Measurements from ENCODE around the gene SMYD2. TPM values are rescaled to one million over a fixed set of nuclear protein-coding genes. Genes with fewer than 3 reads are reported as not detected.

SMYD2 gene
- total and polyA plus RNA-seq, 2 of the 8 experiments (the other 6 are each of a cell fraction or from before 2014, with no cell fraction given), result 3.0 to 5.2 TPM

DNA sequence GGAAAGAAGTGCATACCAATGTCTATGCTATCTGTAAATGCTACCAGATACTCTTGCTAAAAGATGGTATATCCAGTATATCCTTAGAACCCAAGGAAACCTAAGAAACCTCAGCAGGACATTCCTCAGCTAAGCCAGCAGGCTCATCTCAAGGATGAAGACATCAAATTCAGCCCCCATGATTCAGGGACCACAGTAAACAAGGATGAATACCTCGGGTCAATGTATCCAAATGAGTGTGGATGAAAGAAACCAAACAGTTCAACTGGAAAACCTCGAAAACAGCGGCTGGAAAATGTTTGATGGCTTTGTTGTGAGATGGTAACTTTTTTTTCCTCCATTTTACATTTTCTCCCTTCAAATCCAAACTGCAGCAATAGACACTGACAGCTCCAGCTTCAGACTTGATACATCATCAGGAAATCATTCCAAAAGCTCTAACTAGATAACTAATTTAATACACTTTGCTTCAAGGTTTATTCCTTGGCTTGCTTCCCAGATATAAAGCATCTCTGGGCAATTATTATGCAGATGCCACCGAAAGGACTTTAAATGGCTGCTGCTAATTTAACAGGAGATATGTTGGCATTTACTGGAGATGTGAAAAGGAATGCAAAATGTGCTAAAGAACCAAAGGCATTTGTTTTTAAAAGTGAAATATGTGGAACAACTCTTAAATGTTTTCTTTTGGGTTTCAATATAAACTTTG lies 73.6 kb downstream of the SMYD2 start (continued):
- TF ChIP-seq FOSL1 (IDR thresholded peaks at IDR 0.05; ENCODE audit: insufficient read depth, low read depth, low read length) (no peak), CBX5 (IDR thresholded peaks at IDR 0.05; ENCODE audit: low read depth, low read length) (no peak), CHD1 (IDR thresholded peaks at IDR 0.05; ENCODE audit: low read depth, low read length) (no peak), CBX8 (IDR thresholded peaks at IDR 0.05; ENCODE audit: borderline replicate concordance, low read depth, low read length) (no peak)

Measured in H1 (cell line).